AG09309 (cell line): ENCODE measurements around the gene PPP4R4.

ENCODE experiments used
- DNase-seq: peaks from one replicate; pipeline ENCODE4 v3.0.0-alpha.2; 2010; ENCODE audit warnings: low read depth
- H3K4me3 ChIP-seq: 2 replicates; pipeline ENCODE4 v1.5.1; 2011; ENCODE audit warnings: mild to moderate bottlenecking, low read depth, low read length, moderate library complexity; ENCODE audit not compliant: control insufficient read depth
- TF ChIP-seq, protein P1 (sequence below): IDR thresholded peaks from 2 replicates; pipeline ENCODE4 v1.5.1; 2011; ENCODE audit warnings: mild to moderate bottlenecking, low read depth, low read length, inconsistent platforms; ENCODE audit not compliant: insufficient read depth, control insufficient read depth; ENCODE audit errors: missing control alignments

The PPP4R4 gene

GRCh38 chr14:94138251-94138650, 35.9 kb upstream of the PPP4R4 start:
- no peak overlapping the region for H3K4me3 ChIP-seq
- TF ChIP-seq, protein P1, sequence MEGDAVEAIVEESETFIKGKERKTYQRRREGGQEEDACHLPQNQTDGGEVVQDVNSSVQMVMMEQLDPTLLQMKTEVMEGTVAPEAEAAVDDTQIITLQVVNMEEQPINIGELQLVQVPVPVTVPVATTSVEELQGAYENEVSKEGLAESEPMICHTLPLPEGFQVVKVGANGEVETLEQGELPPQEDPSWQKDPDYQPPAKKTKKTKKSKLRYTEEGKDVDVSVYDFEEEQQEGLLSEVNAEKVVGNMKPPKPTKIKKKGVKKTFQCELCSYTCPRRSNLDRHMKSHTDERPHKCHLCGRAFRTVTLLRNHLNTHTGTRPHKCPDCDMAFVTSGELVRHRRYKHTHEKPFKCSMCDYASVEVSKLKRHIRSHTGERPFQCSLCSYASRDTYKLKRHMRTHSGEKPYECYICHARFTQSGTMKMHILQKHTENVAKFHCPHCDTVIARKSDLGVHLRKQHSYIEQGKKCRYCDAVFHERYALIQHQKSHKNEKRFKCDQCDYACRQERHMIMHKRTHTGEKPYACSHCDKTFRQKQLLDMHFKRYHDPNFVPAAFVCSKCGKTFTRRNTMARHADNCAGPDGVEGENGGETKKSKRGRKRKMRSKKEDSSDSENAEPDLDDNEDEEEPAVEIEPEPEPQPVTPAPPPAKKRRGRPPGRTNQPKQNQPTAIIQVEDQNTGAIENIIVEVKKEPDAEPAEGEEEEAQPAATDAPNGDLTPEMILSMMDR: no peak
- no peak for DNase-seq

DNA sequence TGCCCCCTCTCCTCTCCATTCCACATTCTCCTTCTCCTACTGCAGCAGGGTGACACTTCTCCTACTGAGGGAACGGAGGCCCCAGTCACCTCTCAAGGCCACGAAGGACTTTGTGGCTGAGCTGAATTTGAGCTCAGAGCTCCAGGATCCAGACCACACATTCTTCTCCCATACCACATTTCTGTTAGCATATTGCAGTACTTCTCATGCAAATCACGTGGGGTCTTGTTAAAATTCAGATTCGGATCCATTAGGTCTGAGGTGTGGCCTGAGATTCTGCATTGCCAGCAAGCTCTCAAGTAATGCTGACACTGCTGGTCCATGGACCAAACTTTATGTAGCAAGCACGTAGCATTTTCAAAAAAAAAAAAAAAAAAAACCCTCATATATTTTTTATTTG, 35.1 kb upstream of the PPP4R4 start:
- no peak overlapping the region for H3K4me3 ChIP-seq
- TF ChIP-seq, protein P1: no peak
- no peak for DNase-seq

GRCh38 chr14:94139421-94139820, 34.7 kb upstream of the PPP4R4 start:
- H3K4me3 ChIP-seq: no peak overlapping the region
- TF ChIP-seq, protein P1: no peak
- DNase-seq: no peak

DNA sequence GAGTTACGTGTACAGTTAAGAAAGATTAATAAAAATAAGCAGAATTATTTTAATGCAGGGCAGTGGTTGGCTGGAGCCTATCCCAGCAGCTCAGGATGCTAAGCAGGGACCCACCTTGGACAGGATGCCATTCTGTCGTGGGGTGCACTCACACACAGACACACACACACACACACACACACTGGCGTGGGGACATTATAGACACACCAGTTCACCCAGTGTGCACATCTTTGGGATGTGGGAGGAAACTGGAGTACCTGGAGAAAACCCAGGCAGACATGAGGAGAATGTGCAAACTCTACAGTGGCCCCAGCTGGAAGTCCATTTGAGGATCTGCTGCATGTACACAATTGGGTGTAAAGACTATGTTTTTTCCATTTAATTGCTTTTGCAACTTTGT, 31.9 kb upstream of the PPP4R4 start:
- no peak overlapping the region for H3K4me3 ChIP-seq
- DNase-seq: no peak
- TF ChIP-seq, protein P1: no peak

DNA sequence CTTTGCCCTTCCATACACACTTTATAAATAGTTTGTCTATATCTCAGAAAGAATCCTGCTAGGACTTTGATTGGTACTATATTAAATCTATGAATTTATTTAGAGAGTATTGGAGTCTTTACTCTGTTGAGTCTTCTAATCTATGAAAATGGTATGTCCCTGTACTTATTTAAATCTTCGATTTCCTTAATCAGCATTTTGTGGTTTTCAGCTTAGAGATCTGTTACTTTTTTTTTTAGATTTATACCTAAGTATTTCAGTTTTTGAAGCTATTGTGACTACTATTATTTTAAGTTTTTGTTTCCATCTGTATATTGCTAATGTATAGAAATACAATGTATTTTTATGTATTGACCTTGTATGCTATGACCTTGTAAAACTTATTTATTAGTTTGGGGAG, 31.3 kb upstream of the PPP4R4 start:
- H3K4me3 ChIP-seq: no peak overlapping the region
- TF ChIP-seq, protein P1: no peak
- DNase-seq: no peak

DNA sequence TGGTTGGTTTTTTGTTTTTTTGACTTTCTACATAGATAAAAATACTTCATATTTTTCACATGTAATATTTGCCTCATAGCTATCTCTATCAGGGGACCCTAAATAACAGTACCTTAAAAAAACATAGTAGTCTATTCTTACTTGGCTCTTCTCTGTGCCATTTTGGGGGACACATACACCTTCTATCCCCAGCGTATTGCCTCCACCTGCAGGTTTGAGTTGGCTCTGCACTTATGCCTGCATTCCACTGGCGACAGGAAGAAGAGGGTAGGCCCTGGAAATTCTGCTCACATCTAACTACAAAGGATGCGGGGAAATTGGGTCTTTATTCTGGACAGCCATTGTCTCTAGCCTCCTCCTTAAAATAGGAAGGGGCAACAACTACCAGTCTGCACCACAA, 30.9 kb upstream of the PPP4R4 start:
- H3K4me3 ChIP-seq: no peak overlapping the region
- no peak for DNase-seq
- TF ChIP-seq, protein P1: peak; percentile 35

DNA sequence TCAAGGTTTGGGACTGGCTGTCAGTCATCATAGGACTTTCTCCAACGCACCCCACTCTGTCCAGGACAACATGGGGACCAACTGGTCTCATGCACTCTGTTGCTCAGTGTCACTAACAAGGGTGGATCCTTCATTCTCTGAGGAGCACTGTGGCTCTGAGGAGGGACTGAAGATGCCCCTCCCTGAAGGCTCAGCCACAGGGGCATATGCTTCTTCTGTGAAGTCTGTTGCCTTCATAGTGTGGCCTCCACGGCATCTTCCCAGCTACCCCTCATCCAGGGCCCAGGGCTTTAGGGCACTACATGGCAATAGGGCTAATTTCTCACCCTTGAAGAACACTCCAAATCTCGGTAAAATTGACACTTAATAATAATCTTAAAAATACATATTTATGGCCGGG, 30.4 kb upstream of the PPP4R4 start:
- H3K4me3 ChIP-seq: no peak overlapping the region
- TF ChIP-seq, protein P1: no peak
- no peak for DNase-seq
